G401.6 (cell line): Measurements from ENCODE around the gene IL17C.
"Not testable (repeated sequence)": the region's sequence is repeated elsewhere in the genome, so short reads cannot be mapped to it uniquely, and the experiment has no call there.

ENCODE experiments used
- FAIRE-seq: peaks from 2 replicates; lab custom pipeline; 2012; peaks lifted over from hg19 to GRCh38; lab: Jason Lieb, UNC

IL17C gene

DNA sequence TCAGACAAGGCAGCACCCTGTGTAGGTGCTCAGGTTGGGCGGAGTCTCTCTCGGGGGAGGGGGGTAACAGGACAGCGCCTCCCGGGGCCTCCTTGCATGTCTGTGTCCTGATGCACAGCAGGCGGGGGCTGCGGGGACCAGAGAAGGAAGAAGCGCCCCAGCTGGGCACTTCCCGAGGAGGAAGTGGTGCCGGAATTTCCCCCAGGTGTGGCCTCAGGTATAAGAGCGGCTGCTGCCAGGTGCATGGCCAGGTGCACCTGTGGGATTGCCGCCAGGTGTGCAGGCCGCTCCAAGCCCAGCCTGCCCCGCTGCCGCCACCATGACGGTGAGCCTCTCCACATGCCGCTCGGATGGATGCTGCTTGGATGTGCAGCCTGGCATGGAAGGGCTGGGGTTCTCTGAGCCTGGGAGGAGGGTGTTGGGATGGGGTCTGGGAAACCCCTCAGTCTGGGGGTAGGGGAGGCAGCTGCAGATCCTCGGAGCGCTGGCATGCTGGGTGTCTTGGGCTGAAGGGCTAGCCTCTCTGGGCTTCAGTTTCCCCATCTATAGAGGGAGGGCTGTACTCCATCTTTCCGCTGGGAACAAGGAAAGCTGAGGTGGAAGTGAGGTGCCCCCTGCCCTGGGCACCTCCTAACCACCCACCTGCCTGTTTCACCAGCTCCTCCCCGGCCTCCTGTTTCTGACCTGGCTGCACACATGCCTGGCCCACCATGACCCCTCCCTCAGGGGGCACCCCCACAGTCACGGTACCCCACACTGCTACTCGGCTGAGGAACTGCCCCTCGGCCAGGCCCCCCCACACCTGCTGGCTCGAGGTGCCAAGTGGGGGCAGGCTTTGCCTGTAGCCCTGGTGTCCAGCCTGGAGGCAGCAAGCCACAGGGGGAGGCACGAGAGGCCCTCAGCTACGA lies at the start of gene IL17C:
TSS of gene IL17C (plus strand) at position 250 of the 908 bp plus-strand sequence. CDS start at position 320, 70 bp downstream.
- no peak for FAIRE-seq

- FAIRE-seq = no peak
Observed at GRCh38 chr16:88588754-88589153, 49.6 kb upstream of the IL17C start.

- no peak for FAIRE-seq
Observed at GRCh38 chr16:88589441-88589840, 48.9 kb upstream of the IL17C start.

DNA sequence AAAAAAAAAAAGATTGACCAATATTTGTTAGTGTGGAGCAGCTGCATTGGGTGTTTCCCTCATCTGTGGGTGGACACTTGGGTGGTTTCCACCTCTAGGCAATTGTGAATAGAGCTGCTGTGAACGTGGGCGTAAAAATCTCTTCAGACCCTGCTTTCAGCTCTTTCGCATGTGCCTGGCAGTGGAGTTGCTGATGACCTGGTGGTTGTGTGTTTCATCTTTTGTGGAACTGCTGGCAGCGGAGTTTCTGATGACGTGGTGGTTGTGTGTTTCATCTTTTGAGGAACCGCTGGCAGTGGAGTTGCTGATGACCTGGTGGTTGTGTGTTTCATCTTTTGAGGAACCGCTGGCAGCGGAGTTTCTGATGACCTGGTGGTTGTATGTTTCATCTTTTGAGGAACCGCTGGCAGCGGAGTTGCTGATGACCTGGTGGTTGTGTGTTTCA lies 46.8 kb upstream of the IL17C start:
- no peak for FAIRE-seq

- no peak for FAIRE-seq
Observed at GRCh38 chr16:88593061-88593460, 45.3 kb upstream of the IL17C start.

DNA sequence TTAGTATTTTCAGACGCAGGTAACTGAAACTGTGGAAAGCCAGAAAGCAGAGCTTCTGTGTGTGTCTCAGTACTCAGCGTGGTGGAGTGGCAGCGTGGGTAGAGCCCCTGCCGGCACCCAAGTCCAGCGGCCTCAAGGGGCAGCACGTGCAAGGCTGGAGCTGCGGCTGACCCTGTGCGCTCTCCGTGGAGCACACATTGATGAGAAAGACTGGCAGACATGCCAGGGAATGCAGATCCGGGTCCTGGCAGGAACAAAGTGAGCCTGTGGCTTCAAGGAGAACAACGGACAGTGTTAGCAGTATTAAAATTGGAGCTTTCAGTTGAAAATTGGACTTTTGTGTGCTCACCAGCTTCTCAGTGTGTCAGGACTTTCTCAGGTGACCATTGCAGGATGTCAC lies 44.9 kb upstream of the IL17C start:
- FAIRE-seq = no peak

DNA sequence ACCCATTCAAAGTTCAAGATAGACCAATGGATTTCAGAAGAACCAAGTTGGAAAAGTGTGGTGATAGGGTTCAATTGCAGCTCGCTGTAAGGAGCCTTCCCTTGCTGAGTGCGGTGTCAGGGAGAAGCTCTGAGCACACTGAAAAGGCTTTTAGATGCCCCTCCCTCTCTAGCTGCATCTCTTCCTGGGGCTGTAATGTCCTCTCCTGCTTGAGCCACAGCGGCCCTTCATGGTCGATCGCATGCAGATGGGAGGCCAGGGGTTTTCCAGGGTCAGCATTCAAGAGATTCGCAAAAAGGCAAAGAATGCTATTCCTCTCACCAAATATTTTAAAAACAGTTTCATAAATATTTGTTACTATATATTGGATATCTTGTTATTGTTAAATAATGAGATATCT lies 44.5 kb upstream of the IL17C start:
- FAIRE-seq = no peak

GRCh38 chr16:88595101-88595500 lies 43.3 kb upstream of the IL17C start:
- FAIRE-seq = no peak

DNA sequence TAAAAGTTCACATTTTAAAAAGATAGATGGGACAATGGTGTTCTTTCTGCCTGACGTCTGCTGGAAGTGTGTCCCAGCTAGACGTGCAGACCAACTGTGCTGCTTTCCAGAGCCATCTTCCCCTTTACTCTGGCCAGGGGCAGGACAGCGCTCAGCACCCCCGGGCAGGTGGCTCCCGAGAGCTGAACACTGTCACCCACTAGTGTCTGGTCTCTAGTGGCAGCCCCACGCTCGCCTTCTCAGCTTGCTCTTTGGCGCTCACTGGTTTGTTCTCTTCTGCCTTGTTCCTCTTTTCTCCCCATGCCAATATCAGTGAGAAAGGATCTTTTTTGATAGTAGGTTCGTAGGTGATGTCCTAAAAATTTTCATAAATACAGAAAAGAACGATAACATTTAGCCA lies 42.5 kb upstream of the IL17C start:
- no peak for FAIRE-seq

DNA sequence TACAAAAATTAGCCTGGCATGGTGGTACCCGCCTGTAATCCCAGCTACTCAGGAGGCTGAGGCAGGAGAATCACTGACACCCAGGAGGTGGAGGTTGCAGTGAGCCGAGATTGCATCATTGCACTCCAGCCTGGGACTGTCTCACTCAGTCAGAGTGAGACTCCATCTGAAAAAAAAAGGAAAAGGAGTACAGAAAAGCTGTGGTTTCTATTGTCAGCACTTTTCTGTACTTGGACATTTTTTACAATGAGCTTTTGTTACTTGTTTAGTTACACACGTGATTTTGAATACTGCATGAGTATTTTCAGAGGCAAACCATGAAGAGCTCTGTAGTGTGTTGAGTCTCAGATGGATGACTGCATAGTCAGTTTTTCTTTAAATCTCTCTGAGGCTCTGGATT lies 41.9 kb upstream of the IL17C start:
- FAIRE-seq = no peak

DNA sequence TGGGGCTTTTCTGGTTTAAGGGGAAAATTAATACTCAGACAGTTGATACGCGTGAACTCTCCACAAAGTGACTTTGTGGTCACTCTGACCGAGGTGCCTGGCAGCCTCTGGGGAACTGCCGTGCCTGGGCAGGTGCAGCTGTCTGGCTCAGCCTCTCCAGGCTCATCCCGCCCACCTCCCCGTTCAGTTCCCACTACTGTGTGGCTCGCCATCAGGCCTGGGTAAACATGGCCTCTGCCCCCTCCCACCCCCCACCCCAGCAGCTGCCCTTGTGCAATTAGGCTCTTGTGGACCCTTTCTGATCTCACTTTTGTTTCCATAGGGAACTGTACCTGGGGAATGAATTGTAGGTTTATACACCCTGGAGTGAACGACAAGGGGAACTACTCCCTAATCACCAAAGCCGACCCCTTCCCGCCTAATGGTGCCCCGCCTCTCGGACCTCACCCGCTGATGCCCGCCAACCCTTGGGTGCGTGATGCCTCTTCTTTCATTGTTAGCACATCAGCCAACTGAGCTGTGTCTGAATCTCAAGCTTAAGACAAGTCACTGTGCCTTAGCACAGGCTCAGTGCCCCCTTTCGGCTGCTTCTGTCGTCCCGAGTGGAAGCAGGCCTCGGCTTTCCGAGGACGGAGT lies 40.4 kb upstream of the IL17C start:
- no peak for FAIRE-seq

DNA sequence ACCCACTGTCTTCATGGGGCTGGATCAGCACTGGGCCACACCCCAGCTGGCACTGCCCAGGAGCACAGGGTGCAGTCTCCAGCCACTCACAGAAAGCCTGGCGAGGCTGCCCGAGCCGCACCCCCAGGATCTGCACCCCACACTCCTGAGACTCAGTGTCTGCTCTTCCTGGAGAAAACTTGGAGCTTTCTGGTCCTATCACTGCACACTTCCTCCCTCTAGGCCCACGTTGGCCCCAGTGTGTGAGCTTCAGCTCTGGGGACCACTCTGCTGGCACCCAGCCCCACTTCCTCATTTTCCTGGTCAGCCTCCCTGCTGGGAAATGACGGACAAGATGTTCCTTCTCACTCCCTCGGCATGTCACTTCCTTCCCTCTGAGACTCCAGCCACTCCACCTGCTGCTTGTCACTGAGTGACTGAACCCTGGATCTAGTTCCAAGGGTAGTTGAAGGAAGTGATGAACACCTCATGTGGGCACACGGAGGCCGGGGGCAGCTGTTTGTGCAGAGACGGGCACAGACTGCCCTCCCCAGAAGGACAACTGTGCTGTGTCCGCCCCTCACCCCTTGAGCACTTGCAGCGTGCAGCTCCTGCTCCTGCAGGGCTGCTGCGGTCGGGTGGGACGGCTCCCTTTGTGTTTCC lies 39.2 kb upstream of the IL17C start:
- no peak for FAIRE-seq

DNA sequence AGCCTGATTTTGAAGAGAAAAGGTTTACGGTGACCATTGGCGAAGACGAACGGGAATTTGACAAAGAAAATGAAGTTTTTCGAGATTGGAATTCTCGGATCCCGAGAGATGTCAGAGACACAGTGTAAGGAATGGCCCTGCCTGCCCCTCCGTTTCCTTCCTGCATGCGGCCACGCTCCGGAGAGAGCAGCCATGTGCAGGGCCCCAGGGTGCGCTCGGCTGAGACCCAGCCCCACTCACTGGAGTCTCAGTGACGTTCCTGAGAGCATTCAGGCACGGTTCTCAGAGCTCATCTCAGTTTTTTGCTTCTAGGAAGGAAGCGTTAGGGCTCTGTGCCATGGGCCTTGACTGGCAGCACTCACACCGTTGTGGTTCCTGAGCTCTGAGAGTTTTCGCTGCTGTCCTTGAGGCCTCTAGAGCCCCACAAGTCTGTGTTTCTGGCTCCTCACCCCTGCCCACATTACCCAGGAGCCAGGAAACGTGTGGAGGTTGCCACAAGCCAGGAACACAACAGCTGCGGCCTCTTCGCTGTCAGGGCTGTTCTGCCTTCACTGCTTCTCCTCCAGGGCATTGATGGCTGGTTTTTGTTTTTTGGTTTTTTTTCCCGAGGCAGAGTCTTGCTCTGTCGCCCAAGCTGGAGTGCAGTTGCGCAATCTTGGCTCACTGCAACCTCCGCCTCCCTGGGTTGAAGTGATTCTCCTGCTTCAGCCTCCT lies 38.4 kb upstream of the IL17C start:
- no peak for FAIRE-seq

- FAIRE-seq = no peak
Observed at GRCh38 chr16:88600539-88600896, 37.9 kb upstream of the IL17C start.

- FAIRE-seq = no peak
Observed at GRCh38 chr16:88601313-88602036, 36.9 kb upstream of the IL17C start.

GRCh38 chr16:88602091-88602490 lies 36.3 kb upstream of the IL17C start:
- FAIRE-seq = no peak

DNA sequence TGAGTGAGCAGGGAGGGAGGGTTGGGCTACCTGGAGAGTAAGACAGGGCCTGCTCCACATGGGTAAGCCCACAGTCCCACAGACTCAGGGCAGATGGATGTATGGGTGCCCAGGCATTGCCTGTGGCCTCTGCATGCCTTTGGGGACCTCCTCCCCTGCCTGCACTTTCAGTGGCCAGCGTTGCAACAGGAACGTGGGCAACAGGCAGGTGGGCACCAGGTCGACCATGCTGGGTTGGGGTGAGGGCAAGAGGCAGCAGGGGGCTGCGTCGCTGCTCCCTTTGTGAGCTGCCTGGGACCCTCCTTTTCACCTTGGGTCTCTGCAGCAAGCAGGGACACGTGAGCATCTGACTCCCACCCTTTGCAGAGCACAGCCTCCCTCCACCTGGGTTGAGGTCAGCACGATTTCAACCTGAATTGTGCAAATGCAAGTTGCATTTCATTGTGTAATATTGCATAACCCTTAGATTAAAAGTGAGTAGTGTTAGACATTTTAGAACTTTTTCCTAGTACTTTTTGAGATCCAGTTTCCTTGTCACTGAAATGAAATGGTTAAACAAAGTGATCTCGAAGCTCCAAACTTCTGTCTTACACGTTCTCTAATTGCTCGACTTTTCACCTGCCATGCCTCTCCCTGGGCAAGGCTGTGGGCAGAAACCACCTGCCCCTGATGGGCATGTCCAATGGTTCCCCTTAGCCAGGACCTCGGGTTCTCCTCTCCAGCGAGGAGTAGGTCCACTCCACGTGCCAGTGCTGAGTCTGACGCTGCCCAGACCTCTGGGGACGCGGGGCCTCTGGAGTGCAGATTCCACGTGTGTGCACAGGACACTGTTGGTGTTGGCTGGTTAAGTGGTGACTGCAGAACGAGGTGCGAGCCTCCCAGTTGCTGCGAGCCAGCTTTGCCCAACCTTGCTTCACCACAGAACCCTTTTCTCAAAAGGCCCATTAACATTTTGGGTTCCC lies 32.9 kb upstream of the IL17C start:
- FAIRE-seq = no peak

DNA sequence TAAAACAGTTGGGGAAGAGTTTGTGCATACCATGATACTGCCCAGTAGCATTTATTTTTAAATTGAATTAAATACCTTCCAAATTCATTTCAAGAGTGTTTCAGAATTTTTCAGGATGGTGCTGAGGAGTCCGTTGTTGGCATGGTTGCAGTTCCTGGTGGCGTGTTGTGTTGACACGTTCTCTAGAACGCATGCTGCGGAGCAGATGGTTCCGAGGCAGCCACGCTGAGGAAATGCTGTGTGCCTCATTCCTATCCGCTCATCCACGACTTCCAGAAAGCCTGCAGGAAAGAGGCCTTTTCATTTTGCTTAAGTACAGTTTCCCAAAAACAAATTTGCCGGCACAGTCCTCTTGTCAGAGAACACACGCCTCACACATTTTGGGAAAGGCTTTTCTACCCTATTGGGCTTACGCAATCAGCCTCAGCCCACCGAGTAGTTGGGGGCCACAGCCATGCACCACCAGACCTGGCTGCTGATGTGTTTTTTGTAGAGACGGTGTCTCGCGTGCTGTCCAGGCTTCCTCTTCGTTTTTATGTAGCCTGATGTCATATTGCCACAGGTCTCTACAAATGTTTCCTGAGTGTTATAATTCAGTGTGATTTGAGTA lies 32.1 kb upstream of the IL17C start:
- FAIRE-seq = no peak

GRCh38 chr16:88608076-88608475 lies 30.3 kb upstream of the IL17C start:
- no peak for FAIRE-seq

GRCh38 chr16:88609426-88609825 lies 28.9 kb upstream of the IL17C start:
- FAIRE-seq = not testable (repeated sequence)
